Transverse colon (tissue), 3 donors: Measurements from ENCODE around the gene KRTAP10-6.
"Not testable (repeated sequence)": the region's sequence is repeated elsewhere in the genome, so short reads cannot be mapped to it uniquely, and the experiment has no call there.

ENCODE experiments used
- EP300 ChIP-seq: sonication (generic); formaldehyde crosslinking; IDR thresholded peaks from one replicate; pipeline ENCODE4 v1.6.1; 2017; ENCODE audit warnings: antibody characterized with exemption, low read depth
- POLR2A ChIP-seq: fragments of 450-650 bp; IDR thresholded peaks from one replicate; pipeline ENCODE4 v1.6.1; 2016; ENCODE audit warnings: antibody characterized with exemption, mild to moderate bottlenecking, moderate library complexity
- TF ChIP-seq, protein P1 (sequence below), 5 experiments: fragments of 200-600 bp in 3 of 5; fragments of 450-650 bp in 2 of 5; sonication (generic) in 3 of 5; IDR thresholded peaks; 1 replicate in 2 of 5; 2 replicates in 3 of 5; pipeline ENCODE4 v1.5.1; 2016 to 2017; ENCODE audit warnings: antibody characterized with exemption in 5 of 5, inconsistent platforms in 3 of 5, mild to moderate bottlenecking in 2 of 5, moderate library complexity in 1 of 5

DNA sequence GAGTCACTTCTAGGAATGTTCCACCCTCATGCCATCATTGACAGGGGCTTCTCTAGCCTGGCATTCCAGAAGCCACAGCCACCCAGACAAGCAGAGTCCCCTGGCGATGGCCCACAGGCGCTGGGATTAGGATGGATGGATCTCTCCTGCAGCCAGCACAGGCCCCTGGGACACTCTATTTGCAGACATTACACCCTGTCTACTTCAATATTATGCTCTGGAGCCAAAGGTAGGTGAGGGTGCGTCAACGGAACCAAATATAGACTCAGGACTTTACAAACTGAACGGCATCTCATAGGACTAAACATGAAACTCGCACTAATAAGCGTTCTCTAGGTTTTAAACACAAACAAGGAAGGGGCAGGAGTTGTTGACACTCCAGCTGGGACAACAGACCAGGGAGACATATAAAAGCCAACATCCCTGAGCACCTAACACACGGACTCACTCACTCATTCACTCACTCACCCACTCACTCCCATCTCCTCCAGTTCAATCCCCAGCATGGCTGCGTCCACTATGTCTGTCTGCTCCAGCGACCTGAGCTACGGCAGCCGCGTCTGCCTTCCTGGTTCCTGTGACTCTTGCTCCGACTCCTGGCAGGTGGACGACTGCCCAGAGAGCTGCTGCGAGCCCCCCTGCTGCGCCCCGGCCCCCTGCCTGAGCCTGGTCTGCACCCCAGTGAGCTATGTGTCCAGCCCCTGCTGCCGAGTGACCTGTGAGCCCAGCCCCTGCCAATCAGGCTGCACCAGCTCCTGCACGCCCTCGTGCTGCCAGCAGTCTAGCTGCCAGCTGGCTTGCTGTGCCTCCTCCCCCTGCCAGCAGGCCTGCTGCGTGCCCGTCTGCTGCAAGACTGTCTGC, 8.0 kb upstream of the KRTAP10-6 start, which contains the start of gene KRTAP10-7:
- TF ChIP-seq, protein P1, sequence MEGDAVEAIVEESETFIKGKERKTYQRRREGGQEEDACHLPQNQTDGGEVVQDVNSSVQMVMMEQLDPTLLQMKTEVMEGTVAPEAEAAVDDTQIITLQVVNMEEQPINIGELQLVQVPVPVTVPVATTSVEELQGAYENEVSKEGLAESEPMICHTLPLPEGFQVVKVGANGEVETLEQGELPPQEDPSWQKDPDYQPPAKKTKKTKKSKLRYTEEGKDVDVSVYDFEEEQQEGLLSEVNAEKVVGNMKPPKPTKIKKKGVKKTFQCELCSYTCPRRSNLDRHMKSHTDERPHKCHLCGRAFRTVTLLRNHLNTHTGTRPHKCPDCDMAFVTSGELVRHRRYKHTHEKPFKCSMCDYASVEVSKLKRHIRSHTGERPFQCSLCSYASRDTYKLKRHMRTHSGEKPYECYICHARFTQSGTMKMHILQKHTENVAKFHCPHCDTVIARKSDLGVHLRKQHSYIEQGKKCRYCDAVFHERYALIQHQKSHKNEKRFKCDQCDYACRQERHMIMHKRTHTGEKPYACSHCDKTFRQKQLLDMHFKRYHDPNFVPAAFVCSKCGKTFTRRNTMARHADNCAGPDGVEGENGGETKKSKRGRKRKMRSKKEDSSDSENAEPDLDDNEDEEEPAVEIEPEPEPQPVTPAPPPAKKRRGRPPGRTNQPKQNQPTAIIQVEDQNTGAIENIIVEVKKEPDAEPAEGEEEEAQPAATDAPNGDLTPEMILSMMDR (IDR thresholded peaks at IDR 0.05) = not testable (repeated sequence)
- TF ChIP-seq POLR2A, EP300: not testable (repeated sequence)
